ENCODE data around the gene GXYLT1. TPM values are rescaled to one million over a fixed set of nuclear protein-coding genes. Genes with fewer than 3 reads are reported as not detected.

The GXYLT1 gene
- total RNA-seq, 4 donors from 2014 or later = 7.4 to 14.7 (median 10.7) TPM

DNA sequence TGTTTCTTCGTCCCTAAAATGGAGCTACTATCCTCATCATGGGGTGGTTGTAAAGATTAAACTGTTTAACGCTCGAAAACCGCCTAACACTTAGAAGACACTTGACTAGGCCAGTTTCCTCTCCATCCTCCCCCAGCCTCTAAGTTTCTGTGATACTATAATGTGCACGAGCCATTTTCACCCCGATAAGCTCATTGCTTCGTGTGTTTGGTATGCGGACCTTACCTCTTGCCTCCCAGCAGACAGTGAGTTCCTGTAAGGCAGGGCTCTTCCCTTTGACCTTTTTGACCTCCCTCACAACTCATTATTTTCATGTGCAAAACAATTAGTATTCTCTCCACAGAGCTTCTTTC is 499 bp upstream of the GXYLT1 start:
- Histone ChIP-seq H3K36me3 (no peaks in the 10 kb centered on the region), H3K4me1 (peaks cover 0 to 9% (median 4%) of the 10 kb centered on the region in 4 donors), H3K9me3 (no peaks in the 10 kb centered on the region), H3K27me3 (no peaks in the 10 kb centered on the region), H3K27ac (peak overlapping the region; percentile 75 to 98 (median 92)), H3K4me3 (peak overlapping the region; percentile 54 to 96 (median 78))
- no peak for TF ChIP-seq POLR2A (IDR thresholded peaks at IDR 0.05)
- TF ChIP-seq CTCF (IDR thresholded peaks at IDR 0.05) = no peak
- no peak for DNase-seq

DNA sequence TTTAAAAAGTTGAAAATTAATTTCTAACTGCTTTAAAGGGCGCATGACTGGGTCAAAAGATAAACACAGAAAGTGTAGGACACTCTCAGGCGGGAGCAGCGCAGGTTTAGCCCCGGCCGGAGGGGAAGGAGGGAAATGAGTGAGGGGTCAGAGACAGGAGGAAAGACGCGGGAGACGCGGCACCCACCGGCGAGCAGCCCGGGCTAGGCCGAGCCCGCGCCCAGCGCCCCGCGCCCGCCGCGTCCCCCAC is 591 bp downstream of the GXYLT1 start:
- TF ChIP-seq CTCF (IDR thresholded peaks at IDR 0.05) (no peak), POLR2A (IDR thresholded peaks at IDR 0.05) (no peak)
- no peaks in the 10 kb centered on the region for H3K9me3 ChIP-seq
- H3K4me1 ChIP-seq = peaks cover 0 to 9% (median 4%) of the 10 kb centered on the region in 4 donors
- peak in 1 of 3 donors; percentile 21 for DNase-seq
- no peaks in the 10 kb centered on the region for H3K36me3 ChIP-seq
- H3K4me3 ChIP-seq = peak overlapping the region; percentile 54 to 96 (median 78)
- no peaks in the 10 kb centered on the region for H3K27me3 ChIP-seq
- peak overlapping the region; percentile 75 to 98 (median 92) for H3K27ac ChIP-seq

DNA sequence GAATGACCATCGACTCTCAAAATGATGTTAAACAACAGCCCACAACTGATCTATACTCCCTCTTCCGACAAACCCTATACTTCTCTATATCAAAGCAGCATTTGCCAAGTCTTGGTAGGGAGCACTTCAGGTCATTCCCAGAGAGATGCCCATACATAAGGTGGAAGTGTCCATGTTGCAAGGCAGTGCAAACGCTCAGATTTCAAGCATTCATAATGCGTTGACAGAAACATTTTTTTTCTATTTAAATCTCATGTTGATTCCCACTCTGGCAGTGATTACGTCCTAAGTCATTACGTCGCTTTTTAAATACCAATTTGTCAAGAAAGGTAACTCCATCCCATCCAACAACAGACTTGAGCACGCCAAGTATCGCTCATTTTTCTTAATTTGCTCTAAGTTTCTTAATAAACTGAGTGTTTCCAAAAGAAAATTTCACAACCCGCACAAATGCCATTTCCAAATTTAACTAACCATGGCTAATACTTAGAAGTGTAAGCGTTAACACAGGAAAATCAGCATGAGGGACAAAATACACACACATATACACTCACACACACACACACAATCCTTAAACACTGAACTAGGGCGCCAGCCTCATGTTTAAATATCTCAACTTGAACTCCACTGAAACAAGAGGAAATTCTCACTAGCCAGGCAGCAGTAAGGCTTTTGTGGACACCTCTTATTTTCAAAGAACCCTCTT is 1.1 kb downstream of the GXYLT1 start:
- peak overlapping the region; percentile 54 to 96 (median 78) for H3K4me3 ChIP-seq
- H3K27me3 ChIP-seq = no peaks in the 10 kb centered on the region
- no peaks in the 10 kb centered on the region for H3K9me3 ChIP-seq
- H3K36me3 ChIP-seq = no peaks in the 10 kb centered on the region
- no peak for DNase-seq
- H3K4me1 ChIP-seq = peaks cover 0 to 9% (median 4%) of the 10 kb centered on the region in 4 donors
- TF ChIP-seq POLR2A (IDR thresholded peaks at IDR 0.05) = no peak
- peak overlapping the region; percentile 75 to 98 (median 92) for H3K27ac ChIP-seq

DNA sequence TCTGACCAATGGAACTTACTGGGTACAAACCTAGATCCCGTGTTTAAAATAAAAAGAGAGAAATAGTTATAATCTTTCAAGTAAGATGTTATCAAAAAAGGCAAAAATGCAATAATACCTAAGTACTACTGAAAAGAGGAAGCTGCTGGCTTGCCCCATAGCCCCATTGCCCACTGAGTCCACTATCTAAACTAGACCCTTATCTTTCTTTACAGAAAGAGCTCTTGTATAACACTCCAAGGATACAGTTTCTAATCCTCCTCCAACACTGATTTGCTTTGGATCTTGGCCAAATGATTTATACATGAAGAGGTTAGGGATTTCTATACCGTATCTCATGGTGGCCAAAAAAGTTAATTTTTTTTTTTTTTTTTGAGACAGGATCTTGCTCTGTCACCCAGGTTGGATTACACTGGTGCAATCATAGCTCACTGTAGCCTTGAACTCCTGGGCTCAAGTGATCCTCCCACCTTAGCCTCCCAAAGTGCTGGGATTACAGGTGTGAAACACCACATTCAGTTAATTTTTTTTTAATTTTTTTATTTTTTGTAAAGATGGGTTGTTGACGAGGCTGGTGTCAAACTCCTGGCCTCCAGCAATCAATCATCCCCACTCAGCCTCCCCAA is 2.6 kb downstream of the GXYLT1 start:
- H3K4me3 ChIP-seq = no peak overlapping the region
- TF ChIP-seq POLR2A (IDR thresholded peaks at IDR 0.05) = no peak
- no peak for TF ChIP-seq CTCF (IDR thresholded peaks at IDR 0.05)
- DNase-seq = no peak
- no peaks in the 10 kb centered on the region for H3K9me3 ChIP-seq
- H3K4me1 ChIP-seq = peaks cover 0 to 9% (median 4%) of the 10 kb centered on the region in 4 donors
- no peaks in the 10 kb centered on the region for H3K36me3 ChIP-seq
- H3K27ac ChIP-seq = no peak overlapping the region
- H3K27me3 ChIP-seq = no peaks in the 10 kb centered on the region

GRCh38 chr12:42140901-42141300 is 3.8 kb downstream of the GXYLT1 start:
- H3K36me3 ChIP-seq = no peaks in the 10 kb centered on the region
- H3K27ac ChIP-seq = no peak overlapping the region
- H3K4me3 ChIP-seq = no peak overlapping the region
- no peaks in the 10 kb centered on the region for H3K27me3 ChIP-seq
- H3K9me3 ChIP-seq = no peaks in the 10 kb centered on the region
- peaks cover 0 to 9% (median 4%) of the 10 kb centered on the region in 4 donors for H3K4me1 ChIP-seq
- no peak for DNase-seq
- no peak for TF ChIP-seq CTCF (IDR thresholded peaks at IDR 0.05)
- TF ChIP-seq POLR2A (IDR thresholded peaks at IDR 0.05) = no peak

GRCh38 chr12:42135259-42135814 is 9.3 kb downstream of the GXYLT1 start:
- Histone ChIP-seq H3K27me3 (no peaks in the 10 kb centered on the region), H3K36me3 (no peaks in the 10 kb centered on the region), H3K4me1 (no peaks in the 10 kb centered on the region), H3K9me3 (no peaks in the 10 kb centered on the region), H3K27ac (no peak overlapping the region), H3K4me3 (no peak overlapping the region)
- DNase-seq = no peak
- TF ChIP-seq CTCF (IDR thresholded peaks at IDR 0.05) (no peak), POLR2A (IDR thresholded peaks at IDR 0.05) (no peak)

All from Peyer's patch (tissue), 4 donors.